ENCODE data around the gene RASA3. TPM values are rescaled to one million over a fixed set of nuclear protein-coding genes. Genes with fewer than 3 reads are reported as not detected.

Gene RASA3
- total RNA-seq, 1 donor from 2014 or later = 41.1 TPM

DNA sequence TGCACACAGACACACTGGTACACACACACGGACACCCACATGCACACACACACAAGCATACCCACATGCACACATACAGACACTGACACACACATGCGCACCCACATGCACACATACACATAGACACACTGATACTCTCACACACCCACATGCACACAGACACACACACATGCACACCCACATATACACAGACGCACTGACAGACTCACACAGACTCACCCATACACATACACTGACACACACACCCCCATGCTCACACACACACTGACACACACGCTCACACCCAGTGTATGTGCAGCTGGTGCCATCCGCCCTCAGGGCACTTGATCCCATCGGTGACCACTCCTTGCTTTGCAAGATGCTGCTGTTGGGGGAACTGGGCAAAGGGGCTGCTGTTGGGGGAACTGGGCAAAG is 9.7 kb upstream of the RASA3 start:
- TF ChIP-seq, protein P1, sequence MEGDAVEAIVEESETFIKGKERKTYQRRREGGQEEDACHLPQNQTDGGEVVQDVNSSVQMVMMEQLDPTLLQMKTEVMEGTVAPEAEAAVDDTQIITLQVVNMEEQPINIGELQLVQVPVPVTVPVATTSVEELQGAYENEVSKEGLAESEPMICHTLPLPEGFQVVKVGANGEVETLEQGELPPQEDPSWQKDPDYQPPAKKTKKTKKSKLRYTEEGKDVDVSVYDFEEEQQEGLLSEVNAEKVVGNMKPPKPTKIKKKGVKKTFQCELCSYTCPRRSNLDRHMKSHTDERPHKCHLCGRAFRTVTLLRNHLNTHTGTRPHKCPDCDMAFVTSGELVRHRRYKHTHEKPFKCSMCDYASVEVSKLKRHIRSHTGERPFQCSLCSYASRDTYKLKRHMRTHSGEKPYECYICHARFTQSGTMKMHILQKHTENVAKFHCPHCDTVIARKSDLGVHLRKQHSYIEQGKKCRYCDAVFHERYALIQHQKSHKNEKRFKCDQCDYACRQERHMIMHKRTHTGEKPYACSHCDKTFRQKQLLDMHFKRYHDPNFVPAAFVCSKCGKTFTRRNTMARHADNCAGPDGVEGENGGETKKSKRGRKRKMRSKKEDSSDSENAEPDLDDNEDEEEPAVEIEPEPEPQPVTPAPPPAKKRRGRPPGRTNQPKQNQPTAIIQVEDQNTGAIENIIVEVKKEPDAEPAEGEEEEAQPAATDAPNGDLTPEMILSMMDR (IDR thresholded peaks at IDR 0.05; ENCODE audit: insufficient read depth, low read depth, low read length) = no peak
- TF ChIP-seq EZH2 (IDR thresholded peaks at IDR 0.05; ENCODE audit: insufficient read depth, low read length) = no peak
- H3K36me3 ChIP-seq (ENCODE audit: insufficient read depth, low read length) = no peaks in the 10 kb centered on the region
- DNase-seq (ENCODE audit: low read depth) = no peak
- no peak overlapping the region for H3K4me2 ChIP-seq (ENCODE audit: low read length)
- H3K4me3 Mint-ChIP-seq (ENCODE audit: unreplicated experiment) = no peak overlapping the region
- no peak for FAIRE-seq
- no peak overlapping the region for H3K27ac Mint-ChIP-seq (ENCODE audit: unreplicated experiment)
- H3K79me2 ChIP-seq (ENCODE audit: insufficient read depth, low read length) = no peaks in the 10 kb centered on the region
- peaks cover 22% of the 10 kb centered on the region for H3K27me3 Mint-ChIP-seq (ENCODE audit: low read depth, unreplicated experiment)
- H3K4me3 ChIP-seq (ENCODE audit: insufficient read depth, low read depth, low read length) = no peak overlapping the region
- H3K9me3 Mint-ChIP-seq (ENCODE audit: unreplicated experiment) = no peaks in the 10 kb centered on the region
- peaks cover 2% of the 10 kb centered on the region for H3K27me3 ChIP-seq (ENCODE audit: insufficient read depth, low read length)
- no peak overlapping the region for H2AFZ ChIP-seq (ENCODE audit: low read depth, low read length)
- no peaks in the 10 kb centered on the region for H3K4me1 Mint-ChIP-seq (ENCODE audit: low read depth, unreplicated experiment)
- no peaks in the 10 kb centered on the region for H4K20me1 ChIP-seq (ENCODE audit: insufficient read depth, low read length)
- peaks cover 2% of the 10 kb centered on the region for H3K36me3 Mint-ChIP-seq (ENCODE audit: low read depth, unreplicated experiment)
- H3K9ac ChIP-seq (ENCODE audit: low read length) = no peak overlapping the region
- H3K4me1 ChIP-seq (ENCODE audit: insufficient read depth, low read length) = no peaks in the 10 kb centered on the region
- H3K27ac ChIP-seq (ENCODE audit: low read depth, low read length) = no peak overlapping the region
- H3K9me3 ChIP-seq (ENCODE audit: insufficient read depth, low read depth, low read length) = no peaks in the 10 kb centered on the region

DNA sequence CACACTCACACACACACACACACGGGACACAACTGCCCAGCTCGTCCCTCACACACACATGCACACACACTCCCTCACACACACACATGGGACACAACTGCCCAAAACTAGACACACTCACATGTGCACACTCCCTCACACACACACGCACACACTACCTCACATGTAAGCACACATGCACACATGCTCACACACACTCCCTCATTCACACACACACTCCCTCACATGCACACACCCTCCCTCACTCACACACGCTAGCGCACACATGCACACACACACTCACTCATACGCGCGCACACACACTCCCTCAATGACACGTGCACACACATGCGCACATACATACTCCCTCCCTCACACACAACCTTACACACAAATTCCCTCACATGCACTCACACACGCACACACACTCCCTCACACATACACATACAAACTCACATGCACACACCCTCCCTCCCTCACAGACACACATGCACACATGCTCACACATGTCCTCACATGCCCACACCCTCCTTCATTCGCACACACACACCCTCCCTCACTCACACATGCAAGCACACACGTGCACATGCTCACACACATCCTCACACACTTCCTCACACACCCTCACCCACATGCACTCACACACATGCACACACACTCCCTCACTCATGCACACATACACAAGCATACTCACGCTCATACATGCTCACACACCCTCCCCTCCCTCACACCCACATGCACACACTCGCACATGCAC is 9.0 kb upstream of the RASA3 start:
- Mint-ChIP-seq H3K4me3 (ENCODE audit: unreplicated experiment) (no peak overlapping the region), H3K36me3 (ENCODE audit: low read depth, unreplicated experiment) (peaks cover 2% of the 10 kb centered on the region), H3K9me3 (ENCODE audit: unreplicated experiment) (no peaks in the 10 kb centered on the region), H3K27me3 (ENCODE audit: low read depth, unreplicated experiment) (peaks cover 17% of the 10 kb centered on the region), H3K27ac (ENCODE audit: unreplicated experiment) (no peak overlapping the region), H3K4me1 (ENCODE audit: low read depth, unreplicated experiment) (no peaks in the 10 kb centered on the region)
- Histone ChIP-seq H3K27ac (ENCODE audit: low read depth, low read length) (no peak overlapping the region), H3K9me3 (ENCODE audit: insufficient read depth, low read depth, low read length) (no peaks in the 10 kb centered on the region), H4K20me1 (ENCODE audit: insufficient read depth, low read length) (no peaks in the 10 kb centered on the region), H3K4me3 (ENCODE audit: insufficient read depth, low read depth, low read length) (no peak overlapping the region), H3K79me2 (ENCODE audit: insufficient read depth, low read length) (no peaks in the 10 kb centered on the region), H3K4me1 (ENCODE audit: insufficient read depth, low read length) (no peaks in the 10 kb centered on the region), H3K4me2 (ENCODE audit: low read length) (no peak overlapping the region), H3K27me3 (ENCODE audit: insufficient read depth, low read length) (peaks cover 2% of the 10 kb centered on the region), H3K9ac (ENCODE audit: low read length) (no peak overlapping the region), H3K36me3 (ENCODE audit: insufficient read depth, low read length) (no peaks in the 10 kb centered on the region), H2AFZ (ENCODE audit: low read depth, low read length) (no peak overlapping the region)
- DNase-seq (ENCODE audit: low read depth) (no peak), FAIRE-seq (no peak)
- TF ChIP-seq, protein P1 (IDR thresholded peaks at IDR 0.05; ENCODE audit: insufficient read depth, low read depth, low read length) = no peak
- no peak for TF ChIP-seq EZH2 (IDR thresholded peaks at IDR 0.05; ENCODE audit: insufficient read depth, low read length)

DNA sequence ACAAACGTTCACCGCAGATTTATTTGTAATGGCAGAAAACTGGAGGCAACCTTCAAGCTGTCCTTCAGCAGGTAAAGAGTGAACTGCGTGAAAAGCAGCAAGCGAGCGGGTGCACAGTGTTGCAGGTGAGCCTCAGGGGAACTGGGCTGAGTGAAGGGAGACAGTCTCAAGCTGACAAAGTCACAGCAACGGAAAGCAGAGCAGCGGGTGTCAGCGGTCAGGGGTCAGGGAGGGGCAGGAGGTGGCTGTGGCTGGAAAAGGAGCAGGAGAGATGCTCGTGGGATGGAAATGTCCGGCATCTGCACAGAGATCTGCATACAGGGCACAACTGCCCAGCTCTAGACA is 8.5 kb upstream of the RASA3 start:
- Mint-ChIP-seq H3K4me3 (ENCODE audit: unreplicated experiment) (no peak overlapping the region), H3K27ac (ENCODE audit: unreplicated experiment) (no peak overlapping the region), H3K4me1 (ENCODE audit: low read depth, unreplicated experiment) (no peaks in the 10 kb centered on the region), H3K27me3 (ENCODE audit: low read depth, unreplicated experiment) (peaks cover 15% of the 10 kb centered on the region), H3K9me3 (ENCODE audit: unreplicated experiment) (no peaks in the 10 kb centered on the region), H3K36me3 (ENCODE audit: low read depth, unreplicated experiment) (peaks cover 2% of the 10 kb centered on the region)
- DNase-seq (ENCODE audit: low read depth) = no peak
- no peak overlapping the region for H3K4me3 ChIP-seq (ENCODE audit: insufficient read depth, low read depth, low read length)
- TF ChIP-seq EZH2 (IDR thresholded peaks at IDR 0.05; ENCODE audit: insufficient read depth, low read length) = no peak
- TF ChIP-seq, protein P1 (IDR thresholded peaks at IDR 0.05; ENCODE audit: insufficient read depth, low read depth, low read length) = no peak
- FAIRE-seq = no peak
- no peak overlapping the region for H3K27ac ChIP-seq (ENCODE audit: low read depth, low read length)
- no peaks in the 10 kb centered on the region for H3K9me3 ChIP-seq (ENCODE audit: insufficient read depth, low read depth, low read length)
- H3K4me1 ChIP-seq (ENCODE audit: insufficient read depth, low read length) = no peaks in the 10 kb centered on the region
- H4K20me1 ChIP-seq (ENCODE audit: insufficient read depth, low read length) = no peaks in the 10 kb centered on the region
- no peak overlapping the region for H3K9ac ChIP-seq (ENCODE audit: low read length)
- no peak overlapping the region for H2AFZ ChIP-seq (ENCODE audit: low read depth, low read length)
- H3K4me2 ChIP-seq (ENCODE audit: low read length) = no peak overlapping the region
- H3K27me3 ChIP-seq (ENCODE audit: insufficient read depth, low read length) = peaks cover 2% of the 10 kb centered on the region
- H3K36me3 ChIP-seq (ENCODE audit: insufficient read depth, low read length) = no peaks in the 10 kb centered on the region
- no peaks in the 10 kb centered on the region for H3K79me2 ChIP-seq (ENCODE audit: insufficient read depth, low read length)

All from astrocyte (in vitro differentiated cells and primary cell).